GM10248 (cell line): ENCODE measurements around the gene PALM.

Source experiments
- CTCF ChIA-PET: fragments of 300-600 bp; sonication (Branson Sonifier 250); formaldehyde crosslinking; extraction: SDS; loops from one replicate; lab custom pipeline; 2021; ENCODE audit warnings: antibody characterized with exemption; lab: Yijun Ruan, JAX
- POLR2A ChIA-PET: fragments of 350-650 bp; sonication (Branson Sonifier 250); formaldehyde crosslinking; extraction: SDS; loops from one replicate; lab custom pipeline; 2020; ENCODE audit warnings: antibody characterized with exemption; lab: Yijun Ruan, JAX
- DNase-seq: peaks from one replicate; pipeline ENCODE4 v3.0.0; 2012; ENCODE audit errors: extremely low spot score
- CTCF ChIP-seq: IDR thresholded peaks from 2 replicates; pipeline ENCODE4 v1.5.1; 2012; ENCODE audit warnings: mild to moderate bottlenecking, low read depth; ENCODE audit errors: extremely low read depth, missing control alignments, control extremely low read depth

PALM gene

GRCh38 chr19:756821-757688 is 48.3 kb downstream of the PALM start:
- DNase-seq, result no peak
- ChIA-PET POLR2A (no interaction called here), CTCF (no interaction called here)
- no peak for TF ChIP-seq CTCF

- CTCF ChIA-PET, result no interaction called here
These were observed 49.3 kb downstream of the PALM start for GRCh38 chr19:757811-758668.

GRCh38 chr19:763181-763580 is 54.4 kb downstream of the PALM start:
- no peak for TF ChIP-seq CTCF
- ChIA-PET CTCF (interaction anchor here (1.4 kb wide), 1 partner anchor 29 kb away, joined by 3 read pairs; no protein-coding TSS in a partner anchor), POLR2A (no interaction called here)

More at GRCh38 chr19:757811-758668, 49.3 kb downstream of the PALM start:
- POLR2A ChIA-PET, result no interaction called here
- TF ChIP-seq CTCF, result no peak
- DNase-seq, result no peak

GRCh38 chr19:763869-764268 is 55.1 kb downstream of the PALM start:
- ChIA-PET CTCF (interaction anchor here (1.4 kb wide), 1 partner anchor 30 kb away, joined by 3 read pairs; no protein-coding TSS in a partner anchor), POLR2A (no interaction called here)
- DNase-seq, result no peak
- no peak for TF ChIP-seq CTCF

More at GRCh38 chr19:763181-763580, 54.4 kb downstream of the PALM start:
- DNase-seq, result no peak

GRCh38 chr19:764301-764700 is 55.6 kb downstream of the PALM start:
- ChIA-PET CTCF (no interaction called here), POLR2A (no interaction called here)
- DNase-seq, result no peak
- no peak for TF ChIP-seq CTCF

GRCh38 chr19:765179-765738 is 56.5 kb downstream of the PALM start:
- CTCF ChIA-PET, result no interaction called here
- TF ChIP-seq CTCF, result no peak
- no peak for DNase-seq
- POLR2A ChIA-PET, result no interaction called here
